ENCODE data around the gene SLAMF1. TPM values are rescaled to one million over a fixed set of nuclear protein-coding genes. Genes with fewer than 3 reads are reported as not detected.

Gene SLAMF1
- total and polyA plus RNA-seq, 9 of the 15 experiments (the other 6 are each of a cell fraction or from before 2014, with no cell fraction given): 0.04 to 0.17 (median 0.11) TPM; not detected in 4

DNA sequence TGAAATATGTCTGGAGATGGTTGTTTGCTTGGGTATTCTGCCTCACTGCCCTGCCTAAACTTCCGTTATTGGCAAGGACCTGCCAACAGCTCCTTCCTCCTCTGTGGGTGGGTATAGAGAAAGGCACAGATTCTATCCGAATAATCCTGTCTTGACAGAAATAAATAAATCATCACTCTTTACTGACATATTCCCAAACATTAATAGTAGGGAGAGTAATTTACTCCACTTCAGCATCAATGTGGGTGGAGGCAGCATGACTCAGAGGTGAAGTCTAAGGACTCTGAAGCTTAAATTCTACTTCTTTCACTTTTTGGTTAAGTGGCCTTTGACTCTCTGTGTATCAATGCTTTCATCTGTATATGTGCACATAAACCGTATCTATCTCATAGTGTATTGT is 70.5 kb downstream of the SLAMF1 start (continued):
- TF ChIP-seq, protein P1, sequence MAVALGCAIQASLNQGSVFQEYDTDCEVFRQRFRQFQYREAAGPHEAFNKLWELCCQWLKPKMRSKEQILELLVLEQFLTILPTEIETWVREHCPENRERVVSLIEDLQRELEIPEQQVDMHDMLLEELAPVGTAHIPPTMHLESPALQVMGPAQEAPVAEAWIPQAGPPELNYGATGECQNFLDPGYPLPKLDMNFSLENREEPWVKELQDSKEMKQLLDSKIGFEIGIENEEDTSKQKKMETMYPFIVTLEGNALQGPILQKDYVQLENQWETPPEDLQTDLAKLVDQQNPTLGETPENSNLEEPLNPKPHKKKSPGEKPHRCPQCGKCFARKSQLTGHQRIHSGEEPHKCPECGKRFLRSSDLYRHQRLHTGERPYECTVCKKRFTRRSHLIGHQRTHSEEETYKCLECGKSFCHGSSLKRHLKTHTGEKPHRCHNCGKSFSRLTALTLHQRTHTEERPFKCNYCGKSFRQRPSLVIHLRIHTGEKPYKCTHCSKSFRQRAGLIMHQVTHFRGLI (CRISPR knock-in tag; IDR thresholded peaks at IDR 0.05): no peak
- TF ChIP-seq FOSL1 (tag; conservative IDR thresholded peaks at IDR 0.05): peak; percentile 63

DNA sequence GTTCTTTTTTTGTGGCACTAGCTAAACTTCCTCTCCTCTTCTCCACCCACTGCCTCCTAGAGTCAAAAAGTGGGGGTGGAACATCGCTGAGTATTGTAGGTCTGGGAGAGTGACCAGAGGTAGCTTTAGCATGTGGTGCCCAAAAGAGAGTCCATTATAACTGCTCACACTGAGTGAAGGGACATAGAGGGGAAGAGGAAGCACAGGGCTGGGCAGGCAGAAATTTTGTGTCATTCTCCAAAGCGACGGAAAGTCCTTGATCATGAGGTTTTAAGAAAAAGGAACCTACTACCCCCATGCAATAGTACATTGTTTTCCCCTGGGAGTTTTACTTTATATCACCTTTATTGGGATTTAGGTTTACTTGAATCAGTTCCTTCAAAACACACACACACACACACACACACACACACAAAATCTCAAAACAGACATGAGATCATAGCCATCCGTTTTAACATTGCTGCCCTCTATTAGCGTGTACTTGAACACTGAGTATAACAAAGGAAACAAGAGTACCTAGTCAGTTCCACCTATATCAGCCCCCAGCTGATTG is 71.7 kb downstream of the SLAMF1 start:
- H3K4me3 ChIP-seq: no peak overlapping the region
- no peak overlapping the region for H3K9ac ChIP-seq (ENCODE audit: insufficient read depth in 1 of 2, low read depth in 2 of 2, low read length in 2 of 2)
- DNase-seq (ENCODE audit: extremely low read depth in 1 of 4, low spot score in 3 of 4) (peak in 2 of 4 experiments; percentile 30 to 47), ATAC-seq (peak; percentile 58), FAIRE-seq (peak; percentile 57)
- WGBS (ENCODE audit: insufficient coverage, low coverage, missing lambda C conversion rate): 43% methylated on average over 5 of the region's 5 CpGs
- POLR2A ChIA-PET: interaction anchor here (0.7 kb wide), 1 partner anchor 8 kb away, joined by 3 read pairs; no protein-coding TSS in a partner anchor
- H3K9me3 ChIP-seq (replicated peaks; ENCODE audit: control insufficient read depth, insufficient read depth, low read depth, low read length): no peaks in the 10 kb centered on the region
- H3K4me2 ChIP-seq (ENCODE audit: insufficient read depth, low read length): 0 out of 2 replicates have a peak overlapping the region, but pooled peaks have one; percentile 15
- BruUV-seq (replicated peaks): no TSS peak
- H3K36me3 ChIP-seq (ENCODE audit: control insufficient read depth, insufficient read depth, low read length): no peaks in the 10 kb centered on the region
- H4K20me1 ChIP-seq (replicated peaks; ENCODE audit: control insufficient read depth, insufficient read depth, low read length): no peaks in the 10 kb centered on the region
- no peaks in the 10 kb centered on the region for H3K9me1 ChIP-seq (ENCODE audit: control insufficient read depth, insufficient read depth, low read length)
- H3K79me2 ChIP-seq (ENCODE audit: control insufficient read depth, insufficient read depth, low read length): no peaks in the 10 kb centered on the region
- intact Hi-C loops (cut with micrococcal nuclease) (no loop called here), in situ Hi-C loops (cut with MboI) (no loop called here)
- H3K27me3 ChIP-seq (ENCODE audit: control insufficient read depth in 2 of 2, insufficient read depth in 2 of 2, low read length in 2 of 2): no peaks in the 10 kb centered on the region
- H3K27ac ChIP-seq (ENCODE audit: extremely low read depth, low read depth, low read length): peak overlapping the region; percentile 21; the same call in 2 of the 3 replicates
- peak overlapping the region; percentile 78 for H2AFZ ChIP-seq (ENCODE audit: low read depth, low read length)
- CTCF ChIA-PET (ENCODE audit: low intra/inter-chr PET ratio): no interaction called here
- peaks cover 0 to 54% of the 10 kb centered on the region in 2 experiments; a peak in 4 of 5 replicates for H3K4me1 ChIP-seq (replicated peaks in 1 of 2; ENCODE audit: control insufficient read depth in 2 of 2, insufficient read depth in 2 of 2, low read length in 2 of 2)
- peak; percentile 72; the same call in 1 of the 2 replicates for TF ChIP-seq ZFP1 (CRISPR knock-in tag; IDR thresholded peaks at IDR 0.05)
- no peak for TF ChIP-seq KDM5B (IDR thresholded peaks at IDR 0.05; ENCODE audit: insufficient replicate concordance, low read depth, low read length)
- TF ChIP-seq, protein P2, sequence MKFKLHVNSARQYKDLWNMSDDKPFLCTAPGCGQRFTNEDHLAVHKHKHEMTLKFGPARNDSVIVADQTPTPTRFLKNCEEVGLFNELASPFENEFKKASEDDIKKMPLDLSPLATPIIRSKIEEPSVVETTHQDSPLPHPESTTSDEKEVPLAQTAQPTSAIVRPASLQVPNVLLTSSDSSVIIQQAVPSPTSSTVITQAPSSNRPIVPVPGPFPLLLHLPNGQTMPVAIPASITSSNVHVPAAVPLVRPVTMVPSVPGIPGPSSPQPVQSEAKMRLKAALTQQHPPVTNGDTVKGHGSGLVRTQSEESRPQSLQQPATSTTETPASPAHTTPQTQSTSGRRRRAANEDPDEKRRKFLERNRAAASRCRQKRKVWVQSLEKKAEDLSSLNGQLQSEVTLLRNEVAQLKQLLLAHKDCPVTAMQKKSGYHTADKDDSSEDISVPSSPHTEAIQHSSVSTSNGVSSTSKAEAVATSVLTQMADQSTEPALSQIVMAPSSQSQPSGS (CRISPR knock-in tag; IDR thresholded peaks at IDR 0.05): no peak
- TF ChIP-seq DMBX1 (CRISPR knock-in tag; IDR thresholded peaks at IDR 0.05; ENCODE audit: borderline replicate concordance): peak; percentile 31; the same call in 1 of the 2 replicates
- TF ChIP-seq CBX3 (IDR thresholded peaks at IDR 0.05; ENCODE audit: borderline replicate concordance in 1 of 2, low read length in 2 of 2): peak in 1 of 2 experiments; percentile 56; a peak in 1 of 3 replicates
- TF ChIP-seq, protein P3, sequence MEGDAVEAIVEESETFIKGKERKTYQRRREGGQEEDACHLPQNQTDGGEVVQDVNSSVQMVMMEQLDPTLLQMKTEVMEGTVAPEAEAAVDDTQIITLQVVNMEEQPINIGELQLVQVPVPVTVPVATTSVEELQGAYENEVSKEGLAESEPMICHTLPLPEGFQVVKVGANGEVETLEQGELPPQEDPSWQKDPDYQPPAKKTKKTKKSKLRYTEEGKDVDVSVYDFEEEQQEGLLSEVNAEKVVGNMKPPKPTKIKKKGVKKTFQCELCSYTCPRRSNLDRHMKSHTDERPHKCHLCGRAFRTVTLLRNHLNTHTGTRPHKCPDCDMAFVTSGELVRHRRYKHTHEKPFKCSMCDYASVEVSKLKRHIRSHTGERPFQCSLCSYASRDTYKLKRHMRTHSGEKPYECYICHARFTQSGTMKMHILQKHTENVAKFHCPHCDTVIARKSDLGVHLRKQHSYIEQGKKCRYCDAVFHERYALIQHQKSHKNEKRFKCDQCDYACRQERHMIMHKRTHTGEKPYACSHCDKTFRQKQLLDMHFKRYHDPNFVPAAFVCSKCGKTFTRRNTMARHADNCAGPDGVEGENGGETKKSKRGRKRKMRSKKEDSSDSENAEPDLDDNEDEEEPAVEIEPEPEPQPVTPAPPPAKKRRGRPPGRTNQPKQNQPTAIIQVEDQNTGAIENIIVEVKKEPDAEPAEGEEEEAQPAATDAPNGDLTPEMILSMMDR (IDR thresholded peaks at IDR 0.05 in 2 of 3, conservative IDR thresholded peaks at IDR 0.05 in 1 of 3; ENCODE audit: insufficient read depth in 2 of 3, low read depth in 1 of 3, low read length in 3 of 3): peak in 1 of 3 experiments; percentile 7; a peak in 1 of 6 replicates
- no peak for TF ChIP-seq ZNF561 (CRISPR knock-in tag; conservative IDR thresholded peaks at IDR 0.05)
